Body of pancreas (tissue), 4 donors: ENCODE measurements around the gene CFAP69. TPM values are rescaled to one million over a fixed set of nuclear protein-coding genes. Genes with fewer than 3 reads are reported as not detected.

ENCODE experiments used
- ATAC-seq: fragments of 150-250 bp; one replicate; pipeline ENCODE4 v1.9.1; 2016
- DNase-seq, 4 donors: peaks; one replicate each; pipeline ENCODE4 v3.0.0-alpha.2; 2019
- H3K27ac ChIP-seq, 4 donors: fragments of 200-600 bp; sonication (generic); 1 replicate in 3 of 4; 2 replicates in 1 of 4; pipeline versions ENCODE4 v1.5.1 to v1.6.1; 2016 to 2019; ENCODE audit warnings: mild to moderate bottlenecking in 1 of 4, mixed read lengths in 1 of 4, moderate library complexity in 1 of 4
- H3K27me3 ChIP-seq, 2 donors: fragments of 200-600 bp; sonication (generic); one replicate each; pipeline ENCODE4 v1.6.0; 2016; ENCODE audit warnings: mild to moderate bottlenecking in 1 of 2
- H3K36me3 ChIP-seq, 2 donors: fragments of 200-600 bp; sonication (generic); replicated peaks in 1 of 2; 2 replicates each; pipeline ENCODE4 v1.5.1; 2016; ENCODE audit warnings: low read depth in 2 of 2; ENCODE audit not compliant: insufficient read depth in 1 of 2
- H3K4me1 ChIP-seq: fragments of 200-600 bp; sonication (generic); one replicate; pipeline ENCODE4 v1.6.0; 2016
- H3K4me3 ChIP-seq, 2 donors: fragments of 200-600 bp; sonication (generic); 1 replicate in 1 of 2; 2 replicates in 1 of 2; pipeline ENCODE4 v1.5.1; 2016 to 2019
- H3K9me3 ChIP-seq, 3 donors: fragments of 200-600 bp; sonication (generic); 1 replicate in 2 of 3; 2 replicates in 1 of 3; pipeline ENCODE4 v1.5.1; 2016
- POLR2A ChIP-seq, 3 donors: fragments of 450-650 bp; IDR thresholded peaks; one replicate each; pipeline ENCODE4 v1.6.1; 2016; ENCODE audit warnings: antibody characterized with exemption in 3 of 3, mild to moderate bottlenecking in 2 of 3
- WGBS, 2 donors: methylation state at CpG; one replicate each; pipeline ENCODE4 v1.1.5; 2017; 5-methylcytosine and 5-hydroxymethylcytosine counted together
- intact Hi-C: fragments of 100-400 bp; cut with DNase I; formaldehyde crosslinking; loops from one replicate; pipeline ENCODE4 v1.15.1; 2023
- total RNA-seq, 2 donors: library from RNA; depleted of rRNA; stranded (reverse); fragments of >200 nt; gene quantifications; one replicate each; pipeline ENCODE4 v1.1.0, GENCODE V29; 2016
- TF ChIP-seq, protein P1 (sequence below), 7 experiments: fragments of 450-650 bp in 4 of 7; fragments of 200-600 bp in 3 of 7; sonication (generic) in 3 of 7; IDR thresholded peaks; one replicate each; pipeline ENCODE4 v1.5.1; 2016 to 2019; ENCODE audit warnings: antibody characterized with exemption in 7 of 7

Gene CFAP69
- total RNA-seq, 2 donors from 2014 or later = 16.6 to 26.4 TPM

DNA sequence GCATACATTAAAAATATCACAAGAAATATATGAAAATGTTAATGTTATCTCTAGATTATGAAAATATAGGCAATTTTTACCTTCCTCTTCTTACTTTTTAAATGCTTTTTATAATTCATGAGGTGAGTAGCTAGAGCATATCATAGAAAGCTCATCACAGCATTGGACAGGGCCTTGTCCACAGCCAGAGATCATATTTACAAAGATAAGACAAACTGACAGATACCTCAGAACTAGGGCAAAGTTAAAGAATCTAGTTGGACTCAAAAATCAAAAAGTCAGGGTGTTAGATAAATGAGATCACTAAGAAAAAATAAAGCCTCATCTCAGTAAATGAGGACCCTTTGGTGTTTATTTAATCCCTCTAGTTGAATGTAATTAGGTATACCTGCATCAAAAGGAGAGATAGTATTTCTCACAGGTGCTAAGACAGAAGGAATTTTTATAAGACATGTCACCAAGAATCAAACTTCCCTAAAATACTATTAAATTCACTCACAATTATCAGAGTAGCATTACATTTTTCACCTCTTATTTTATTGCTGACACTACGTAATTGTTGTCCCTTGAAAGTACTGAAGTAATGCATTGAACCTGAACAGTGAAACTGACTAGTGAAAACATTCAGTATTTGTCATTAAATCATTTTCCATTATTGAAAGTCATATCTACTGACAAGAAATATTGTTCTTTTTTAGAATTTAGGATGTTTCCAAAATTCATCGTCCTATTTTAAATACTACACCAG, 25.6 kb downstream of the CFAP69 start:
- TF ChIP-seq POLR2A (IDR thresholded peaks at IDR 0.05) = no peak
- TF ChIP-seq, protein P1, sequence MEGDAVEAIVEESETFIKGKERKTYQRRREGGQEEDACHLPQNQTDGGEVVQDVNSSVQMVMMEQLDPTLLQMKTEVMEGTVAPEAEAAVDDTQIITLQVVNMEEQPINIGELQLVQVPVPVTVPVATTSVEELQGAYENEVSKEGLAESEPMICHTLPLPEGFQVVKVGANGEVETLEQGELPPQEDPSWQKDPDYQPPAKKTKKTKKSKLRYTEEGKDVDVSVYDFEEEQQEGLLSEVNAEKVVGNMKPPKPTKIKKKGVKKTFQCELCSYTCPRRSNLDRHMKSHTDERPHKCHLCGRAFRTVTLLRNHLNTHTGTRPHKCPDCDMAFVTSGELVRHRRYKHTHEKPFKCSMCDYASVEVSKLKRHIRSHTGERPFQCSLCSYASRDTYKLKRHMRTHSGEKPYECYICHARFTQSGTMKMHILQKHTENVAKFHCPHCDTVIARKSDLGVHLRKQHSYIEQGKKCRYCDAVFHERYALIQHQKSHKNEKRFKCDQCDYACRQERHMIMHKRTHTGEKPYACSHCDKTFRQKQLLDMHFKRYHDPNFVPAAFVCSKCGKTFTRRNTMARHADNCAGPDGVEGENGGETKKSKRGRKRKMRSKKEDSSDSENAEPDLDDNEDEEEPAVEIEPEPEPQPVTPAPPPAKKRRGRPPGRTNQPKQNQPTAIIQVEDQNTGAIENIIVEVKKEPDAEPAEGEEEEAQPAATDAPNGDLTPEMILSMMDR (IDR thresholded peaks at IDR 0.05) = no peak
- intact Hi-C loops = no loop called here
- Histone ChIP-seq H3K36me3 (no peaks in the 10 kb centered on the region), H3K4me1 (peaks cover 13% of the 10 kb centered on the region), H3K27ac (no peak overlapping the region), H3K27me3 (no peaks in the 10 kb centered on the region), H3K4me3 (no peak overlapping the region), H3K9me3 (no peaks in the 10 kb centered on the region)
- DNase-seq = no peak
- 92 to 96% methylated on average over 2 of the region's 2 CpGs for WGBS, 2 donors
- ATAC-seq = no peak

DNA sequence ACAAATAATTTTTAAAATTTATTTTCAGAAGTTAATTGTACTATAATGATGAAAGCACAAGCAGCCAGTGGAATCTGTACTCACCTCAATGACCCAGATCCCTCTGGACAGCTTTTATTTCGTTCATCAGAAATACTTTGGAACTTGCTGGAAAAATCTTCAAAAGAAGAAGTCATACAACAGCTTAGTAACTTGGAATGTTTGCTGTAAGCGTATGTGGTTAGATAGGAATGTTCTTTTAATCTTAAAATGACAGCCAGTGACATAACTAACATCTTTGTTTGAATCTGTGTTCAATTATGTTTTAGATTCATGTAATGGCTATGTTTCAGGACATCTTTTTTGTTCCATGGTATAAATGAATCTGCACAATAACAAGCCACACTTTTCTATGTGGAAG, 26.8 kb downstream of the CFAP69 start:
- no peaks in the 10 kb centered on the region for H3K27me3 ChIP-seq
- no peaks in the 10 kb centered on the region for H3K36me3 ChIP-seq
- no peak overlapping the region for H3K27ac ChIP-seq
- no peak for DNase-seq
- H3K4me1 ChIP-seq = peaks cover 10% of the 10 kb centered on the region
- TF ChIP-seq, protein P1 (IDR thresholded peaks at IDR 0.05) = no peak
- TF ChIP-seq POLR2A (IDR thresholded peaks at IDR 0.05) = no peak
- H3K4me3 ChIP-seq = no peak overlapping the region
- WGBS, 2 donors = 56 to 62% methylated on average over 2 of the region's 2 CpGs
- H3K9me3 ChIP-seq = no peaks in the 10 kb centered on the region
- no peak for ATAC-seq
- intact Hi-C loops = no loop called here

DNA sequence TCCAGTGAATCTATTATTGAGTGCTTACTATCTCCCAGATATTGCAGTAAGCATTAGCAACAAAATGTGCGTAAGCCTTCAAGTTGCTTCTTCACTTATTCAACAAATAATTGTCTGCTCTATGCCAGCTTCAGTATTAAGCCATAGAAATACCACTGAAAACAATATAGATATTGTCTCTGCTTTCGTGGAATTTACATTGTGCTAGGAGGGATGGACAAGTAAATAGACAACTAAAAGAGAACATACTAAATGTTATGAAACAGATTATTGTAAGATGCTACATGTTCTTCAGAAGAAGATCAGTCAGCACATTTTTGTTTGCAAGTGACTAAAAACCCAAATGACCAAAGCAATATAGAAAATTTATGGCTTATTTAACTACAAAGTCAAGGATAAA, 27.3 kb downstream of the CFAP69 start:
- Histone ChIP-seq H3K27me3 (no peaks in the 10 kb centered on the region), H3K9me3 (no peaks in the 10 kb centered on the region), H3K27ac (no peak overlapping the region), H3K4me1 (peaks cover 6% of the 10 kb centered on the region), H3K4me3 (no peak overlapping the region), H3K36me3 (no peaks in the 10 kb centered on the region)
- ATAC-seq (no peak), DNase-seq (no peak)
- WGBS, 2 donors = 79 to 84% methylated on average over 2 of the region's 2 CpGs
- intact Hi-C loops = no loop called here
- TF ChIP-seq, protein P1 (IDR thresholded peaks at IDR 0.05) = no peak
- no peak for TF ChIP-seq POLR2A (IDR thresholded peaks at IDR 0.05)

- intact Hi-C loops = no loop called here
- no peaks in the 10 kb centered on the region for H3K9me3 ChIP-seq
- no peaks in the 10 kb centered on the region for H3K4me1 ChIP-seq
- DNase-seq (no peak), ATAC-seq (no peak)
- no peak overlapping the region for H3K27ac ChIP-seq
- no peaks in the 10 kb centered on the region for H3K36me3 ChIP-seq
- H3K27me3 ChIP-seq = no peaks in the 10 kb centered on the region
- no peak overlapping the region for H3K4me3 ChIP-seq
- TF ChIP-seq, protein P1 (IDR thresholded peaks at IDR 0.05) = no peak
- no peak for TF ChIP-seq POLR2A (IDR thresholded peaks at IDR 0.05)
These were observed 29.2 kb downstream of the CFAP69 start for GRCh38 chr7:90274161-90274560.
